ENCODE results near the gene ZNF350.
"Not testable (repeated sequence)": the region's sequence is repeated elsewhere in the genome, so short reads cannot be mapped to it uniquely, and the experiment has no call there.

GRCh38 chr19:51975787-51976186 is 10.9 kb downstream of the ZNF350 start:
- TF ChIP-seq, protein P1, sequence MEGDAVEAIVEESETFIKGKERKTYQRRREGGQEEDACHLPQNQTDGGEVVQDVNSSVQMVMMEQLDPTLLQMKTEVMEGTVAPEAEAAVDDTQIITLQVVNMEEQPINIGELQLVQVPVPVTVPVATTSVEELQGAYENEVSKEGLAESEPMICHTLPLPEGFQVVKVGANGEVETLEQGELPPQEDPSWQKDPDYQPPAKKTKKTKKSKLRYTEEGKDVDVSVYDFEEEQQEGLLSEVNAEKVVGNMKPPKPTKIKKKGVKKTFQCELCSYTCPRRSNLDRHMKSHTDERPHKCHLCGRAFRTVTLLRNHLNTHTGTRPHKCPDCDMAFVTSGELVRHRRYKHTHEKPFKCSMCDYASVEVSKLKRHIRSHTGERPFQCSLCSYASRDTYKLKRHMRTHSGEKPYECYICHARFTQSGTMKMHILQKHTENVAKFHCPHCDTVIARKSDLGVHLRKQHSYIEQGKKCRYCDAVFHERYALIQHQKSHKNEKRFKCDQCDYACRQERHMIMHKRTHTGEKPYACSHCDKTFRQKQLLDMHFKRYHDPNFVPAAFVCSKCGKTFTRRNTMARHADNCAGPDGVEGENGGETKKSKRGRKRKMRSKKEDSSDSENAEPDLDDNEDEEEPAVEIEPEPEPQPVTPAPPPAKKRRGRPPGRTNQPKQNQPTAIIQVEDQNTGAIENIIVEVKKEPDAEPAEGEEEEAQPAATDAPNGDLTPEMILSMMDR (conservative IDR thresholded peaks at IDR 0.05 in 1 of 2, IDR thresholded peaks at IDR 0.05 in 1 of 2; ENCODE audit: low read depth in 1 of 2, low read length in 2 of 2), result not testable (repeated sequence)
- TF ChIP-seq EZH2 (IDR thresholded peaks at IDR 0.05; ENCODE audit: low read length, missing control alignments), result not testable (repeated sequence)

Data from fibroblast of lung (primary cell).